Frontal cortex (tissue), 4 donors: Measurements from ENCODE around the gene GPI. TPM values are rescaled to one million over a fixed set of nuclear protein-coding genes. Genes with fewer than 3 reads are reported as not detected.
"Not testable (repeated sequence)": the region's sequence is repeated elsewhere in the genome, so short reads cannot be mapped to it uniquely, and the experiment has no call there.

Experiments
- DNase-seq, 2 donors: peaks; one replicate each; pipeline ENCODE4 v3.0.0; 2012; ENCODE audit warnings: low spot score in 2 of 2
- FAIRE-seq: peaks from 2 replicates; lab custom pipeline; 2012; peaks lifted over from hg19 to GRCh38; lab: Jason Lieb, UNC
- total RNA-seq: library from RNA; depleted of rRNA; stranded (reverse); fragments of >200 nt; gene quantifications from one replicate; pipeline ENCODE4 v1.2.3, GENCODE V29; 2014
- donor health status: control.
- donor health status: control.
- donor health status: control.

GPI gene
- total RNA-seq, 1 donor from 2014 or later, result 98.2 TPM

GRCh38 chr19:34365463-34366401 is 736 bp downstream of the GPI start:
- peak; percentile 42 to 62 for DNase-seq

GRCh38 chr19:34366738-34367623 is 2.0 kb downstream of the GPI start:
- DNase-seq, result no peak
- no peak for FAIRE-seq

More at GRCh38 chr19:34365463-34366401, 736 bp downstream of the GPI start:
- FAIRE-seq, result no peak

- no peak for FAIRE-seq
- DNase-seq, result no peak
Measured at GRCh38 chr19:34367624-34367957, 2.6 kb downstream of the GPI start.

- FAIRE-seq, result no peak
Measured at GRCh38 chr19:34368338-34368737, 3.3 kb downstream of the GPI start.

GRCh38 chr19:34369166-34369565 is 4.2 kb downstream of the GPI start:
- FAIRE-seq, DNase-seq: not testable (repeated sequence)

More at GRCh38 chr19:34368338-34368737, 3.3 kb downstream of the GPI start:
- DNase-seq, result no peak

GRCh38 chr19:34370117-34370516 is 5.1 kb downstream of the GPI start:
- DNase-seq, result no peak
- no peak for FAIRE-seq

- no peak for DNase-seq
- no peak for FAIRE-seq
Measured at GRCh38 chr19:34370983-34371382, 6.0 kb downstream of the GPI start.

- FAIRE-seq, result no peak
Measured at GRCh38 chr19:34373601-34374288, 8.7 kb downstream of the GPI start.

GRCh38 chr19:34375598-34375997 is 10.6 kb downstream of the GPI start:
- FAIRE-seq, result no peak

More at GRCh38 chr19:34373601-34374288, 8.7 kb downstream of the GPI start:
- DNase-seq, result no peak

GRCh38 chr19:34380639-34381241 is 15.7 kb downstream of the GPI start:
- no peak for DNase-seq
- no peak for FAIRE-seq

More at GRCh38 chr19:34375598-34375997, 10.6 kb downstream of the GPI start:
- DNase-seq, result no peak

GRCh38 chr19:34381399-34382251 is 16.6 kb downstream of the GPI start:
- DNase-seq, result no peak

GRCh38 chr19:34382471-34382870 is 17.5 kb downstream of the GPI start:
- DNase-seq, result no peak
- no peak for FAIRE-seq

More at GRCh38 chr19:34381399-34382251, 16.6 kb downstream of the GPI start:
- FAIRE-seq, result no peak

- no peak for FAIRE-seq
Measured at GRCh38 chr19:34383599-34383998, 18.6 kb downstream of the GPI start.

GRCh38 chr19:34386645-34387445 is 21.8 kb downstream of the GPI start:
- FAIRE-seq (no peak), DNase-seq (no peak)

More at GRCh38 chr19:34383599-34383998, 18.6 kb downstream of the GPI start:
- no peak for DNase-seq

GRCh38 chr19:34387446-34387810 is 22.4 kb downstream of the GPI start:
- DNase-seq (no peak), FAIRE-seq (no peak)

- FAIRE-seq, DNase-seq: not testable (repeated sequence)
Measured at GRCh38 chr19:34388745-34389144, 23.7 kb downstream of the GPI start.

- DNase-seq, result no peak
- no peak for FAIRE-seq
Measured at GRCh38 chr19:34391813-34392212, 26.8 kb downstream of the GPI start.

GRCh38 chr19:34393031-34393430 is 28.0 kb downstream of the GPI start:
- no peak for FAIRE-seq

More at GRCh38 chr19:34393031-34393430, 28.0 kb downstream of the GPI start:
- DNase-seq, result no peak
